HG02840 (cell line): Measurements from ENCODE around the gene TTC39C.
"Not testable (repeated sequence)": the region's sequence is repeated elsewhere in the genome, so short reads cannot be mapped to it uniquely, and the experiment has no call there.

Experiments used
- ATAC-seq: cut with Tn5 transposase; IDR thresholded peaks from one replicate; pipeline ENCODE4 v1.9.1; 2021; ENCODE audit warnings: mild to moderate bottlenecking, moderate library complexity, moderate number of reproducible peaks; ENCODE audit not compliant: unreplicated experiment, low FRiP score

TTC39C gene

DNA sequence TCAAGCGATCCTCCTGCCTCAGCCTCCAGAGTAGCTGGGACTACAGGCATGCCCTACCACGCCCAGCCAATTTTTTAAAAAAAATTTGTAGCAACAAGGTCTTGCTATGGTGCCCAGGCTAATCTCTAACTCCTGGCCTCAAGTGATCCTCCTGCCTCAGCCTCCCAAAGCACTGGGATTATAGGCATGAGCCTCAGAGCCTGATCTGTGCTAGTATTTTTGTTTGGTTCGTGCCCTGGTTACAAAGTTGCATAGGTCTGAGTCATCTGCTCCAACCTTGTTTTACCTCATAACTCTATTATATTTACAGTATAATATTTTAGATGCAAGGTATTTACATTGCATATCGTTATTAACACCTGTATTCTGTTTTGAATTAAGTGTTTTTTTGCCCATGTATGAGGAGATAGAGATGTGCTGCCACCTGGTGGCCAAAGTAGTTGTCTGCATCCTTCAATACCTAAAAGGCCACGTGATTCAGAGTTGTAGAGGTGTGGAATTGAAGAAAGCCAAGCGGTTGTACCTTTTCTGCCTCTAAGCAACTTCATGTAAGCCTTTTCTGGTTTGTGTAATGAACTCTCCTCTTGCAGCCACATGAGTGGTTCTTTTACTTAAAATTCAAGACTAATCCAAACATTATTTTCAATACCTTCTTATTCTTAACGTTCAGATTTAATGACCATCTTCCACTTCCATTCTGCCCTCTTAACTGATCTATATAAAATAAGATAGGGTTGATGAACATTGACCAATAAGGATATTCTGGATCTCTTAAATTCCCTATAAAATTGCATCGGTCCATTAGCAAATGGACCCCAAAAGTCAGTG lies 104.4 kb downstream of the TTC39C start:
- no peak for ATAC-seq

DNA sequence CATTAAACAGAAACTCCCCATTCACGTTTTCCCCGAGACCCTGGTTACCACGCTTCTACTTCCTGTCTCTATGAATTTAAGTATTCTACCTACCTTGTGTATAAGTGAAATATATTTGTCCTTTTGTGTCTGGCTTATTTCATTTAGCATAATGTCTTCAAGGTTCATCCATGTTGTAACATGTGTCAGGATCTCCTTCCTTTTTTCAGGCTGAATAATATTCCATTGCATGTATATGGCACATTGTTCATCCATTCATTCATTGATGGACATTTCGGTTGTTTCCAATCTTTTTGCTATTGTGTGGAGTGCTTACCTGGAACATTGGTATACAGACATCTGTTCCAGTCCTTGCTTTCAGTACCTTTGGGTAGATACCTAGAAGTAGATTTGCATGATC lies 106.1 kb downstream of the TTC39C start:
- no peak for ATAC-seq

DNA sequence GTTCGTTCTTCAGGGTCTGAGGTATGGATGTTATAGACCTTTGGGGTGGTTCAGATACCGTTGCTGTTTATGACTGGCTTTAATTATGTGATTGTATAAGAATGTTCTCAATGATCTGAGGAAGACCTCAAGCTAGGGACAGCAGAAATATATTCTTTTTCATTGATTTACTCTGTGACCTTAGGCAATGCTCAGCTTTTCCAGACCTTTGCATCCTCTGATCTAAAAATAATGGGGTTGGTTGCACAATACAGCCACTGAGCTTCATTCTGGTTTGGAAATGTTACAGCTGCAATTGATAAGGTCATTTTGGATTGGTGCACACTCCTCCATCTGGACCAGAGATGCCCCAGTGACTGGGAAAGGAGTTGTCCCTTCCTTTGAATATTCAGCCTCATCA lies 107.1 kb downstream of the TTC39C start:
- ATAC-seq = no peak

DNA sequence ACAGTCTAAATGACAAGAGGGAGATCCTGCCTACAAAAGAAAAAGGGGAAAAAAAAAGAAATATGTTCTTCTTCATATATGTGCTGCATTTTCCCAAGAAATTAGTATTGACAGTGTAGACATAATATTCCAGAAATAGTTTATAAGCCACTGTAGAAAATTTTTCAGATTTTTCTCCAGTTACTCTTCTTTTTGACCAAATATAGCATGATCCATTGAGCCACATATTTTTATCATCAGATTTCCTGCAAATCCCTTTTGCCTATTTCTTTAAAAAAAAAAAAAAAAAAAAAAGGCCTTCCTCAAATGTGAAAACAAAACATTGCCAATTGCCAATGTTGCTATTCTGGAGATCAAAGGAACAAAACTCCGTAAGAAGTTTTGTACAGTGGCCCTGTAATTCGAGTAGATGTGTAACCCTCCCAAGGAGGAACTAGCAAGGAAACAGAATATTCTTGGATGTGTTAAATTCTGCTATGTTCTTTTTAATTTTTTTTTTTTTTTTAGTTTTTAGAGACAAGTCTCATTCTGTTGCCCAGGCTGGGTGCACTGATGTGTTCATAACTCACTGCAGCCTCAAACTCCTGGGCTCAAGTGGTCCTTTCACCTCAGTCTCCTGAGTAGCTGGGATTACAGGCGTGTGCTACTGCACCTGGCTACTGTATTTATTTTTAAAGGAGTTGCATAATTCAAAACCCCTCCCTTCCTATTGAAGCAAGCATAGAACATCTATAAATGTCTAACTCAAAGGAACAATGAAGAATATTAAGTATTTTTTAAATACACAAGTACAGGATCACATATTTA lies 111.8 kb downstream of the TTC39C start:
- ATAC-seq = no peak

DNA sequence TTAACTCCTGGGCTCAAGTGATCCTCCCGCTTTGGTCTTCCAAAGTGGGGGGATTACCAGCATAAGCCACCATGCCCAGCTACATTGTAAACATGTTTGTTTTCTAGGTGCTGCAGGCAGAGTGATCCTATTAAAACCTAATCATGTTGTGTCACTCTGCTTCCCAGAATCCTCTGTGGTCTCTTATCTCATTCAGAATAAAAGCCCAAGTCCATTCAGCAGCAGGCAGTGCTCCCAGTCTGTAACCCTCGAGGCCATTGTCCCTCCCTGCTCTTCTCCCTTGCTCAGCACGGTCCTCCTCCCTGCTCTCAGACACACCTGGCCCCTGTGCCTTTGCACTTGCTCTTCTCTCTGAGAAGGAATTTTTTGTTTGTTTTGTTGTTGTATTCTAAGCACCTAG lies 113.2 kb downstream of the TTC39C start:
- ATAC-seq = no peak

DNA sequence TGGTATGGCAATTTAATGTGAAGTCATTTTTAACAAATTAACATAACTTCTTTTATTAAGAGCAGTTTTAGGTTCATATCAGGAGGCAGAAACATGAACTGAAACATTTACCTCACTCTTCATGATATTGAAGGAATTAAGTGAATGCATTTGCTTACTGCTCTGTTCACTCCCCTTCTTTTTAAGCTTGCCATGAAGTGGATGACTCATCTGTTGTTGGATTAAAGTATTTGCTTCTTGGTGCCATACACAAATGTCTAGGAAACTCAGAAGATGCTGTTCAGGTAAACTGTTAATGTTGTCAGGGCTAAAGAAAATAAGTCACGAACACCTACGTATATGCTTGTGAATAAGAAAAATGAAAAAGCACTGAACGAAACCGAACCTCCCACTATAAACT lies 114.1 kb downstream of the TTC39C start:
- ATAC-seq = no peak

DNA sequence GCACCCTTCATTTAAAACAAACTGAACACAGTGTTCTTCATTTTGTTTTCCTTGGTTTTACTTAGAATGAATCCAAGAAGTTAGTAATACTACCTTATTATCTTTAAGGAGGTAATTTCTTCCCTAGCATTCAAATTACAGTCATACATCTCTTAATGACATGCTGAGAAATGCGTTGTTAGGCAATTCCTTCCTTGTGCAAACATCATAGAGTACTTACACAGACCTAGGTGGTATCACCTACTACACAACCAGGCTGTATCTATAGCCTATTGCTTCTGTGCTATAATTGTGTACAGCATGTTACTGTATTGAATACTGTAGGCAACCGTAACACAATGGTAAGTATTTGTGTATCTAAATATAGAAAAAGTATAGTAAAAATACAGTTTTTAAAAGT lies 115.9 kb downstream of the TTC39C start:
- no peak for ATAC-seq

DNA sequence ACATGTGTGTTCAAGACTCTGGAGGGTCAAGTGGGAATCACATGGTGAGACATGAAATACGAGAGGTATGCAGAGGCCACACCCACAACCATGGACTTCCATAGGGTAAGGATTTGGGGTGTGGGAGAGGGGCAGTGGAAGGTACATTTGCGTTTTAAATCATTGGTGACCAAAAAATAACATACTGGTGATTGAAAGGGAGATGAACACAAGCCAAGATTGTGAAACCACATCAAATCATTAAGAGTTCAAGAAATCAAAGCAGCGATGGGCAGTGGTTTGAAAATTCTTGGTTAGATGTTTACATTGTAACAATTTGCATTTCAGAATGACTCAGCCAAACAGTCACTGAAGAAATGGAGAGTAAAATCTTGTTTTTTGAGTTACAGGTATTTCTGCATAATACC lies 122.4 kb downstream of the TTC39C start:
- ATAC-seq = no peak

DNA sequence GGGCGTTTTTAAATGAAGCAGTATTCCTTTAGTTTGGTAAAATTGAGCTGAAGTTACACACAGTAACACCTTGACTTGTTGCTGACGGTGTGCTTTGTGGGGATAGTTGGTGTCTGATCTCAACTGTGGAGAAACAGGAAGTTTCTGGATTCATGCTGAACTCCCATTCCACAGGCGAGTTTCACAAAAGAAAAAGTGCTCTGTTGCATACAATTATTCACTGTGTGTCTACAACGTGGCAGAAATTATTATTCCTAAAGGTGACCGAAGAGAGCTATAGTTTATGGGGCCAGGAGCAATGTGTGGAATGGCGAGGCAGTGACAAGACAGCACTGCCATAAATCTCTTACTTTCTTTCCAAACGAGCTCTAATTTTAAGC lies 123.8 kb downstream of the TTC39C start:
- ATAC-seq = no peak

DNA sequence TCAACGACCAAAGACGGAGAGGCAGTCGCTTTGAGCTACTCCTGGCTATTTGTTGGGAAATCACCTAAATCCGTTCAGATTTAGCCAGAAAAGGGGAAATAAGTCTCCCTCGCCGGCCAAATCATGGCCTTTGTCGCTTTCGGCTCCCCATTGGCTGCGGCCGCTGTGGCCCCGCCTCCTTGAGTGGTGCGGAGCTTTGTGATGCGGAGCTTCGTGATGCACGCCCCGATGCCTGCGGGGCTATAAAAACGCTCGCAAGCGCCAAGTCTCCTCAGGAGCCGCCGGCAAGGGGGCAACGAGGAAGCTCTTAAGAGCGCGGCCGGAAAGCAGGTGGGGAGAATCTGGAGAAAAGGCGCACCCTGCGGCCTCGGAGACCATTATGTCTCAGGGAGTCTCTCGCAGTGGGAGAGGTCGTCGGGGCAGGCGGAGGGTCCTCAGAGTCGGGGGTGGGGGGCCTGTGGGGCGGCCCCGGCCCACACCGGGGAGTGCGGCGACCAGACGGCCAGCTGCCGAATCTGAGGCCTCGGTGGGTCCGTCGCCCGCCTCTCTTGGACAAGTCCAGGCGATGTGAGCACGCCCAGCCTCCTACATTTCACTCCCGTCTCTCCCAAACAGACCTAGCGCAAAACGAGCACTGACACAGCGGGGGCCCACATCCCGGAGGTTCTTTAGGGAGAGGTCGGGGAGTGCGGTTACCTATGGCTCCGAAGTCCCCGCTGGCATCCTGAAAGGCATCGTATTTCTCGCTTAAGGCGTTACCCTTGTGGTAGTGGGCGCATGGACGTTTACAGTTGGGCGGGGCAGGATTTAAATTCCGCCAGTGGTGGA lies 124.4 kb downstream of the TTC39C start, which contains the start of gene CABYR:
TSS of gene CABYR (plus strand) at position 274 of the 828 bp plus-strand sequence. CDS start 4,053 bp downstream, outside the sequence.
- no peak for ATAC-seq

DNA sequence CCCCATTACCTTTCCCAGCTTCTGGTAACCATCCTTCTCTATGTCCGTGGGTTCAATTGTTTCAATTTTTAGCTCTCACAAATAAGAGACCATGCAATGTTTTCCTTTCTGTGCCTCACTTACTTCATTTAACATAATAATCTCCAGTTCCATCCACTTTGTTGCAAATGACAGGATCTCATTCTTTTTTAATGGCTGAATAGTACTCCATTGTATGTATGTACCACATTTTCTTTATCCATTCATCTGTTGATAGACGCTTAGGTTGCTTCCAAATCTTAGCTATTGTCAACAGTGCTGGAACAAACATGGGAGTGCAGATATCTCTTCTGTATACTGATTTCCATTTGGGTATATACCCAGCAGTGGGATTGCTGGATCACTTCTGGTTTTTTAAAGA lies 126.1 kb downstream of the TTC39C start:
- no peak for ATAC-seq

DNA sequence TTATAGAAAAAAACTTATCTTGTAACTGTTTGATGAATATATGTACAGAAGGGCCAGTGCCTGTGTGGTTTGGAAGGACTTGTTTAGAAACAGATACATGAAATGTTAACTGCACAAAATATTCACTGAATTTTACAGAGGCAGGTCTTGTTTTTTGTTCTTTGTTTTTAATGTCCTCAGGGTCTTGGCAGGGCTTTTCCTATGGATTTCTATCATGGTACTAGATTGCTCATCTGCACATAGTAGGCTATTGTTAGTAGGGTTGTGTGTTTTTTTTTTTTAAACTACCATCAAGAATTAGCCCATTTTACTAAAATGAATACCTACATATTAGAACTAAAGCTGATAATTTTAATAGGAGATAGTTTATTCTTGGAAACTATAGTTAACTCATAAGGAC lies 127.8 kb downstream of the TTC39C start:
- ATAC-seq = no peak

DNA sequence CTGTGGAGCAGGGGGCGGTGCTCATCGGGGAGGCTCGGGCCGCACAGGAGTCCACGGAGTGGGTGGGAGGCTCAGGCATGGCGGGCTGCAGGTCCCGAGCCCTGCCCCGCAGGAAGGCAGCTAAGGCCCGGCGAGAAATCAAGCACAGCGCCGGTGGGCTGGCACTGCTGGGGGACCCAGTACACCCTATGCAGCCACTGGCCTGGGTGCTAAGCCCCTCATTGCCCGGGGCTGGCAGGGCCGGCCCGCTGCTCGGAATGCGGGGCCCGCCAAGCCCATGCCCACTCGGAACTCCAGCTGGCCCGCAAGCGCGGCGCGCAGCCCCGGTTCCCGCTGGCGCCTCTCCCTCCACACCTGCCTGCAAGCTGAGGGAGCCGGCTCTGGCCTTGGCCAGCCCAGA lies 135.0 kb downstream of the TTC39C start:
- not testable (repeated sequence) for ATAC-seq

DNA sequence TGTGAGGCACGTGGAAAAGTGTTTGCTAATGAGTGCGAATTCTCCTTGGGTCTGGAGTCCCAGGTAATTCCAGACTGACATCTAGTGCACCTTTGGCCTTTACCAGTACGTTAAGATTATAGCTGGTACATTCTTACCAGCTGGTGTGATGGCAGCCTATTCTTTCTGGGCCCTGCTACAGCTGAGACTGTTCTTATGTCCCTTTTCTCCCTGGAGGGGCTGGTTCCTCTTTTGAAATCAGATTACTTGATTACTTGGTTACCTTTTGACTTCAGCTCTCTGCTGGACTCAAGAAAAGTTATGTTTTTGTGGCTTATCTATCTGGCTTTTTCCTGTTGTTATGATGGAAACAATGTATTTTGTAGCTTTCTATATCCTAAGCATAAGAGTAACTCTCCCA lies 138.8 kb downstream of the TTC39C start:
- ATAC-seq = no peak

DNA sequence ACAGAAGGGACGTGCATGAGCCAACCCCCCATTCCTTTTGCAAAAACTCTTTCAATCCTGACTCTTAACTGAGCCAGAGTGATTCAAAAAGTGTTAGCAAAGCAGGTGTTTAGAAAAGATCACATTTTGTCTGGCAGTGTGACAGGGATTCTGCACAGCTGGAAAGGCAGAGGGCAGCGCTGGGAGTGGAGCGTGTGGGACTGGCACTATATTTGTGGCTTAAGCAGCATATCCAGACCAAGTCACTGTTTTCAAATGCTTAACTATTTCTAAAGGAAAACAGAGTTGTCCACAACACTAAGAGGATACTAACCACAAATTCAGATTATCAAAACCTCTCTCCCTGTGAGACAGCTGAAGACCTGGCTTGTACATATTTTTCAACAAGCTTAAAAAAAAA lies 143.3 kb downstream of the TTC39C start:
- no peak for ATAC-seq

DNA sequence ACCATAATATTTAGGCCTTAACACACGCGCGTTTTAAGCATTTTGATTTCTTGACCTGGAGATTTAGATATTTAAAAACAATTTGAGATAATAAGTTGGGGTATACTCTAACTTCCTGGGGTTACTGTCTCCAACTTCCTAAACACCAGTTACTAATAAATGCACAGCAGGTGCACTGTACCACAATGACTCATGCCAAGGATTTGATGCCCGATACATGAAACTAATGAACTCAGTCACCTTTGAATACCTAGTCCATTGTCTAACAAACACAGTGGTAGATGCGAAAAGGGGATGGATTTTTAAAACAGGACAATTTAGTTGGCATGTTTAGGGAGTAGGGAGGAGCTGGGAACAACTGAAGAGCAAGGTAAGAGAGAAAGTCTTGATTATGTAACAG lies 145.5 kb downstream of the TTC39C start:
- ATAC-seq = no peak

DNA sequence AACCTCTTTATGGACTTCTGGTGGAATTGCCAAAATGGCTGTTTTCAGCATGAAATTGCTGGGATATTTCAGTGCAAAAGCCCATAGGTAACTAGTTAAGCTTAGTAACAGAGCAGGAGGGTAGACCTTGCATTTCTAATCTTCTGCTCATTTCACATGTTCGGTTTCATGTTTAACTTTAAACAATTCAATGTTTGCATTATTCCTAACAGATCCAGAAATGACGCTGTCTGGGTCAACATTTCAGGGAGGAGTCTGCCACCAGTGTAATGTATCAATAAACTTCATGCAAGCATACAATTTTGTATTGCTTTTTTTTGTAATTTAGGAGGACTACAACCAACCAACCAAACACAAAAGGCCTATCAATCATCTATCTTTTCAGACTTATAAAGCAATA lies 146.8 kb downstream of the TTC39C start:
- no peak for ATAC-seq

DNA sequence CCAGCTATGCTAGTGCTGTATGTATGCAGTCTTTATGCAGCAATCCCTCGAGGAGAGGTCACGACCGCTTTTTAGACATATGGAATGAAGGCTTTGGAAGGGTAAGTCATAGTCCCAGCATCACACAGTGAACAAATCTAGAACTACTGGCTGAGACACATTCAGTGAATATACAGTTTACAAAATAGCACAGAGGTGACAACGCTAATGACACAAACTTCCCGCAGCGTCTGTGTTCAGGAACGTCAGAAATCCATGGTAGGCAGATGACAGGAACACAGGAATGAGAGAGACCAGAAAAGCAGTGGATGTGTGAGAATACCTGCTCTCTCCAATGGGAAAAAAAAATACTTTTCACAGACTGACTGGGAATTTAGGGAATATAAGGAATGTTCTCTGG lies 153.9 kb downstream of the TTC39C start:
- ATAC-seq = no peak

DNA sequence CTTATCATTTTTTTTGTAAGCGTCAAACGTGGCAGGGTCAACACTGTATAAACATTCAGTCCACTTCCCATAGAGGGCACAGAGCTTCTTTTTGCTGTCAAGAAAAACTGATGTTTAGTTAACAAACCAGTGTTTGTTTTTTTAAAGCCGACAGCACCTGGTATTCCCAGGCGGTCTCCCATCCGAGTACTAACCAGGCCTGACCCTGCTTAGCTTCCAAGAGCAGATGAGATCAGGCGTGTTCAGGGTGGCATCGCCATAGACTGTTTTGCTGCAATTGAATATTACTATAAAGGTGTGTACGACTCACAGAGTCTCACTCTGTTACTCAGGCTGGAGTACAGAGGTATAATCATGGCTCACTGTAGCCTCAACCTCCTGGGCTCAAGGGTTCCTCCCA lies 155.8 kb downstream of the TTC39C start:
- ATAC-seq = no peak

DNA sequence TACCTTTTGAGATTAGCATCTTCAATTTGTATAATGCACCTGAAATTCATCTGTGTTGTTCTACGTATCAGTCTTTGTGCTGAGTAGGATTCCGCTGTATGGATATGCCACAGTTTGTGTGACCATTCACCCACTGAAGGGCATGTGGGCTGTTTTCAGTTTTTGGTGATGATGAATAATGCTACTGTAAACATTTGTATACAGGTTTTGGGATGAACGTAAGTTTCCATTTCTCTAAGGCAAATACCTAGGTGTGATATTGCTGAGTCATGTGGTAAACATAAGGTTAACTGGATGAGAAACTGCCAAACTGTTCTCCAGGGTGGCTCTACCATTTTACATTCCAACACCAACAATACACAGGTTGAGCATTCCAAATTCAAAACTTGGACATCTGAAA lies 159.4 kb downstream of the TTC39C start:
- no peak for ATAC-seq
